Measurements from ENCODE around the gene BHLHA9.

GRCh38 chr17:1273492-1274244 lies 3.4 kb downstream of the BHLHA9 start:
- TF ChIP-seq POLR2A (IDR thresholded peaks at IDR 0.05; ENCODE audit: control extremely low read depth in 1 of 2, low read depth in 2 of 2, low read length in 2 of 2) (no peak), EP300 (IDR thresholded peaks at IDR 0.05; ENCODE audit: borderline replicate concordance in 1 of 2, low read depth in 2 of 2, low read length in 2 of 2) (no peak), CTCF (IDR thresholded peaks at IDR 0.05; ENCODE audit: control extremely low read depth in 1 of 3, insufficient read depth in 1 of 3, low read depth in 1 of 3, low read length in 3 of 3) (no peak), KDM5A (IDR thresholded peaks at IDR 0.05; ENCODE audit: low read length) (no peak), NRF1 (IDR thresholded peaks at IDR 0.05; ENCODE audit: low read depth, low read length) (no peak), TAF1 (IDR thresholded peaks at IDR 0.05; ENCODE audit: low read depth, low read length) (no peak), EGR1 (IDR thresholded peaks at IDR 0.05; ENCODE audit: borderline replicate concordance, low read depth, low read length) (no peak), ZNF274 (IDR thresholded peaks at IDR 0.05; ENCODE audit: borderline replicate concordance, extremely low read depth, low read length) (no peak), CREB1 (IDR thresholded peaks at IDR 0.05) (no peak), EZH2 (IDR thresholded peaks at IDR 0.05; ENCODE audit: low read depth, low read length, severe bottlenecking) (no peak), HDAC6 (IDR thresholded peaks at IDR 0.05; ENCODE audit: low read depth, low read length) (no peak)
- TF ChIP-seq, protein P1, sequence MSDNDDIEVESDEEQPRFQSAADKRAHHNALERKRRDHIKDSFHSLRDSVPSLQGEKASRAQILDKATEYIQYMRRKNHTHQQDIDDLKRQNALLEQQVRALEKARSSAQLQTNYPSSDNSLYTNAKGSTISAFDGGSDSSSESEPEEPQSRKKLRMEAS (IDR thresholded peaks at IDR 0.05): no peak
